ENCODE measurements around the gene UFD1. TPM values are rescaled to one million over a fixed set of nuclear protein-coding genes. Genes with fewer than 3 reads are reported as not detected.
A peak's percentile ranks its signal among the peaks of the same experiment; 100 is the strongest.

UFD1 gene
- total and polyA plus RNA-seq, 9 of the 15 experiments (the other 6 are each of a cell fraction or from before 2014, with no cell fraction given) = 238 to 645 (median 363) TPM

- TF ChIP-seq, protein P1, sequence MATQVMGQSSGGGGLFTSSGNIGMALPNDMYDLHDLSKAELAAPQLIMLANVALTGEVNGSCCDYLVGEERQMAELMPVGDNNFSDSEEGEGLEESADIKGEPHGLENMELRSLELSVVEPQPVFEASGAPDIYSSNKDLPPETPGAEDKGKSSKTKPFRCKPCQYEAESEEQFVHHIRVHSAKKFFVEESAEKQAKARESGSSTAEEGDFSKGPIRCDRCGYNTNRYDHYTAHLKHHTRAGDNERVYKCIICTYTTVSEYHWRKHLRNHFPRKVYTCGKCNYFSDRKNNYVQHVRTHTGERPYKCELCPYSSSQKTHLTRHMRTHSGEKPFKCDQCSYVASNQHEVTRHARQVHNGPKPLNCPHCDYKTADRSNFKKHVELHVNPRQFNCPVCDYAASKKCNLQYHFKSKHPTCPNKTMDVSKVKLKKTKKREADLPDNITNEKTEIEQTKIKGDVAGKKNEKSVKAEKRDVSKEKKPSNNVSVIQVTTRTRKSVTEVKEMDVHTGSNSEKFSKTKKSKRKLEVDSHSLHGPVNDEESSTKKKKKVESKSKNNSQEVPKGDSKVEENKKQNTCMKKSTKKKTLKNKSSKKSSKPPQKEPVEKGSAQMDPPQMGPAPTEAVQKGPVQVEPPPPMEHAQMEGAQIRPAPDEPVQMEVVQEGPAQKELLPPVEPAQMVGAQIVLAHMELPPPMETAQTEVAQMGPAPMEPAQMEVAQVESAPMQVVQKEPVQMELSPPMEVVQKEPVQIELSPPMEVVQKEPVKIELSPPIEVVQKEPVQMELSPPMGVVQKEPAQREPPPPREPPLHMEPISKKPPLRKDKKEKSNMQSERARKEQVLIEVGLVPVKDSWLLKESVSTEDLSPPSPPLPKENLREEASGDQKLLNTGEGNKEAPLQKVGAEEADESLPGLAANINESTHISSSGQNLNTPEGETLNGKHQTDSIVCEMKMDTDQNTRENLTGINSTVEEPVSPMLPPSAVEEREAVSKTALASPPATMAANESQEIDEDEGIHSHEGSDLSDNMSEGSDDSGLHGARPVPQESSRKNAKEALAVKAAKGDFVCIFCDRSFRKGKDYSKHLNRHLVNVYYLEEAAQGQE (IDR thresholded peaks at IDR 0.05; ENCODE audit: borderline replicate concordance) = no peak
- TF ChIP-seq, protein P1 (CRISPR knock-in tag; IDR thresholded peaks at IDR 0.05; ENCODE audit: low read depth) = 0 out of 2 replicates have a peak, but pooled peaks have one; percentile 50
- TF ChIP-seq ELF2 (CRISPR knock-in tag; IDR thresholded peaks at IDR 0.05) (no peak), ZC3H11A (IDR thresholded peaks at IDR 0.05; ENCODE audit: low read depth, low read length) (0 out of 2 replicates have a peak, but pooled peaks have one; percentile 51), ZNF318 (IDR thresholded peaks at IDR 0.05; ENCODE audit: borderline replicate concordance in 1 of 2, low read depth in 1 of 2) (no peak), NONO (IDR thresholded peaks at IDR 0.05; ENCODE audit: low read depth in 2 of 2, low read length in 1 of 2) (no peak), TAF1 (IDR thresholded peaks at IDR 0.05; ENCODE audit: control insufficient read depth, extremely low read depth, insufficient read depth, low read length, severe bottlenecking) (no peak), KAT7 (CRISPR knock-in tag; IDR thresholded peaks at IDR 0.05; ENCODE audit: borderline replicate concordance) (no peak), ZNF764 (CRISPR knock-in tag; IDR thresholded peaks at IDR 0.05; ENCODE audit: low read depth) (peak; percentile 80; the same call in 1 of the 2 replicates)
These were observed 30.9 kb downstream of the UFD1 start (continued) for GRCh38 chr22:19448076-19448607.
